ENCODE data around the gene POMC.

GRCh38 chr2:25115902-25116301 lies 52.5 kb downstream of the POMC start:
- TF ChIP-seq CTCF (IDR thresholded peaks at IDR 0.05; ENCODE audit: low read depth, low read length): no peak
- no peak for TF ChIP-seq POLR2A (IDR thresholded peaks at IDR 0.05; ENCODE audit: extremely low read depth, insufficient read length)
